ENCODE results near the gene MARS2. TPM values are rescaled to one million over a fixed set of nuclear protein-coding genes. Genes with fewer than 3 reads are reported as not detected.

Gene MARS2
- total RNA-seq, 1 donor from 2014 or later: 8.3 TPM

DNA sequence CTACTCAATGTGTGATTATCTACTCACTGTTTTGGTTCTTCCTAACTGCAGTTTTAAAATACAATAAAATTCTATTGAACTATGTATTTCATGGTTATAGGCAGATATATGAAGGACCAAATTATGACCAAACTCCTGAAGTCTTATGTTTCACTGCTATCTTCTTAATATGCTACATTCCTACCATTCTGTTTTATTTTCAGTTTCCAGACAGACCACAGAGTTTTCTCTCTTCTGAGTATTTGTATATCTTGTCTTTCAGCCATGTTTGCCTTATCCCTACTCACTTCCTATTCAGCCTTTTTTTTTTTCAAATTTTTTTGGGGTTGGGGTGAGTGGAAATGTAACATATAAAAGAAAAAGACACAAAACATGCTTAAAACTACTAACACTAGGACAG, 36.1 kb upstream of the MARS2 start:
- Histone ChIP-seq H3K36me3 (no peaks in the 10 kb centered on the region), H3K27me3 (no peaks in the 10 kb centered on the region), H3K4me1 (no peaks in the 10 kb centered on the region), H3K4me3 (no peak overlapping the region), H3K27ac (no peak overlapping the region), H3K9me3 (peaks cover 6% of the 10 kb centered on the region)
- no peak for DNase-seq (ENCODE audit: extremely low spot score in 2 of 2)
- TF ChIP-seq POLR2AphosphoS5 (IDR thresholded peaks at IDR 0.05; ENCODE audit: insufficient read depth in 1 of 2, low read depth in 1 of 2) (no peak), POLR2A (IDR thresholded peaks at IDR 0.05) (no peak)
- TF ChIP-seq, protein P1, sequence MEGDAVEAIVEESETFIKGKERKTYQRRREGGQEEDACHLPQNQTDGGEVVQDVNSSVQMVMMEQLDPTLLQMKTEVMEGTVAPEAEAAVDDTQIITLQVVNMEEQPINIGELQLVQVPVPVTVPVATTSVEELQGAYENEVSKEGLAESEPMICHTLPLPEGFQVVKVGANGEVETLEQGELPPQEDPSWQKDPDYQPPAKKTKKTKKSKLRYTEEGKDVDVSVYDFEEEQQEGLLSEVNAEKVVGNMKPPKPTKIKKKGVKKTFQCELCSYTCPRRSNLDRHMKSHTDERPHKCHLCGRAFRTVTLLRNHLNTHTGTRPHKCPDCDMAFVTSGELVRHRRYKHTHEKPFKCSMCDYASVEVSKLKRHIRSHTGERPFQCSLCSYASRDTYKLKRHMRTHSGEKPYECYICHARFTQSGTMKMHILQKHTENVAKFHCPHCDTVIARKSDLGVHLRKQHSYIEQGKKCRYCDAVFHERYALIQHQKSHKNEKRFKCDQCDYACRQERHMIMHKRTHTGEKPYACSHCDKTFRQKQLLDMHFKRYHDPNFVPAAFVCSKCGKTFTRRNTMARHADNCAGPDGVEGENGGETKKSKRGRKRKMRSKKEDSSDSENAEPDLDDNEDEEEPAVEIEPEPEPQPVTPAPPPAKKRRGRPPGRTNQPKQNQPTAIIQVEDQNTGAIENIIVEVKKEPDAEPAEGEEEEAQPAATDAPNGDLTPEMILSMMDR (IDR thresholded peaks at IDR 0.05): no peak
- intact Hi-C loops (cut with DNase I): no loop called here

GRCh38 chr2:197672371-197672893, 32.7 kb upstream of the MARS2 start:
- no peaks in the 10 kb centered on the region for H3K36me3 ChIP-seq
- no peaks in the 10 kb centered on the region for H3K9me3 ChIP-seq
- intact Hi-C loops (cut with DNase I): no loop called here
- H3K27me3 ChIP-seq: no peaks in the 10 kb centered on the region
- DNase-seq (ENCODE audit: extremely low spot score in 2 of 2): no peak
- TF ChIP-seq, protein P1 (IDR thresholded peaks at IDR 0.05): no peak
- no peak for TF ChIP-seq POLR2AphosphoS5 (IDR thresholded peaks at IDR 0.05; ENCODE audit: insufficient read depth in 1 of 2, low read depth in 1 of 2)
- TF ChIP-seq POLR2A (IDR thresholded peaks at IDR 0.05): no peak
- no peak overlapping the region for H3K27ac ChIP-seq
- no peak overlapping the region for H3K4me3 ChIP-seq
- H3K4me1 ChIP-seq: peaks cover 11% of the 10 kb centered on the region

DNA sequence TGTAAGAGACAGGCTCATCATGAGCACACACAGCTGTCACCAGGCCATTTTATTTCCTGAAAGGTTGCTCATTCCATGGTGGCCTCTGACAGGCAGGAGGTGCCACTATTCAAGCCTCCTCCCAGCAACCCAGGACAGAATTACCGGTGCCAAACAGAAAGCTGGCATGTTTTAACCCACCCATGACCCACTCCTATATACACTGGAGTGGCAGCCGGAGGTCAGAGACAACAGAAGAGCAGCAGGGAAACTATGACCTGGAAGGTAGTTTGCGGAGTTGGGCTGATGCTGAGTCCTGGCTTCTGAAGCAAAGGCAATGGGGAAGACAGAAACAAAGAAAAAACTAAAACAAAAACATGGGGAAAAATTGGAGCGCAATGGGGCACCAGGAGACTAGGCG, 32.1 kb upstream of the MARS2 start:
- H3K4me3 ChIP-seq: peak overlapping the region; percentile 14 to 48
- H3K4me1 ChIP-seq: peaks cover 16% of the 10 kb centered on the region
- TF ChIP-seq POLR2A (IDR thresholded peaks at IDR 0.05) (no peak), POLR2AphosphoS5 (IDR thresholded peaks at IDR 0.05; ENCODE audit: insufficient read depth in 1 of 2, low read depth in 1 of 2) (no peak)
- TF ChIP-seq, protein P1 (IDR thresholded peaks at IDR 0.05): no peak
- H3K36me3 ChIP-seq: no peaks in the 10 kb centered on the region
- H3K9me3 ChIP-seq: no peaks in the 10 kb centered on the region
- DNase-seq (ENCODE audit: extremely low spot score in 2 of 2): no peak
- H3K27me3 ChIP-seq: no peaks in the 10 kb centered on the region
- intact Hi-C loops (cut with DNase I): no loop called here
- H3K27ac ChIP-seq: peak overlapping the region; percentile 32

- H3K27me3 ChIP-seq: no peaks in the 10 kb centered on the region
- TF ChIP-seq POLR2AphosphoS5 (IDR thresholded peaks at IDR 0.05; ENCODE audit: insufficient read depth in 1 of 2, low read depth in 1 of 2) (no peak), POLR2A (IDR thresholded peaks at IDR 0.05) (no peak)
- TF ChIP-seq, protein P1 (IDR thresholded peaks at IDR 0.05): no peak
- H3K27ac ChIP-seq: peak overlapping the region; percentile 32
- no peak for DNase-seq (ENCODE audit: extremely low spot score in 2 of 2)
- intact Hi-C loops (cut with DNase I): no loop called here
- no peaks in the 10 kb centered on the region for H3K36me3 ChIP-seq
- peaks cover 16% of the 10 kb centered on the region for H3K4me1 ChIP-seq
- H3K9me3 ChIP-seq: no peaks in the 10 kb centered on the region
- peak overlapping the region; percentile 14 to 48 for H3K4me3 ChIP-seq
Measured at GRCh38 chr2:197673606-197674005, 31.6 kb upstream of the MARS2 start.

GRCh38 chr2:197674060-197674459, 31.1 kb upstream of the MARS2 start:
- H3K36me3 ChIP-seq: no peaks in the 10 kb centered on the region
- H3K27ac ChIP-seq: peak overlapping the region; percentile 86
- TF ChIP-seq POLR2A (IDR thresholded peaks at IDR 0.05): no peak
- TF ChIP-seq POLR2AphosphoS5 (IDR thresholded peaks at IDR 0.05; ENCODE audit: insufficient read depth in 1 of 2, low read depth in 1 of 2): no peak
- TF ChIP-seq, protein P1 (IDR thresholded peaks at IDR 0.05): no peak
- no peaks in the 10 kb centered on the region for H3K9me3 ChIP-seq
- peaks cover 16% of the 10 kb centered on the region for H3K4me1 ChIP-seq
- H3K4me3 ChIP-seq: peak overlapping the region in 1 of 2 donors; percentile 48
- DNase-seq (ENCODE audit: extremely low spot score in 2 of 2): no peak
- intact Hi-C loops (cut with DNase I): no loop called here
- no peaks in the 10 kb centered on the region for H3K27me3 ChIP-seq
